ENCODE measurements around the gene TRA2A.
"Not testable (repeated sequence)": the region's sequence is repeated elsewhere in the genome, so short reads cannot be mapped to it uniquely, and the experiment has no call there.

TRA2A gene

GRCh38 chr7:23491502-23491901 lies 40.3 kb downstream of the TRA2A start:
- DNase-seq, result no peak

GRCh38 chr7:23490357-23491135 lies 41.2 kb downstream of the TRA2A start:
- peak; percentile 64 to 68 for DNase-seq

GRCh38 chr7:23488714-23489113 lies 43.1 kb downstream of the TRA2A start:
- not testable (repeated sequence) for DNase-seq

- no peak for DNase-seq
These were observed 44.1 kb downstream of the TRA2A start for GRCh38 chr7:23487670-23488069.

GRCh38 chr7:23486002-23486773 lies 45.6 kb downstream of the TRA2A start:
- no peak for DNase-seq

- no peak for DNase-seq
These were observed 49.1 kb downstream of the TRA2A start for GRCh38 chr7:23482686-23483085.

GRCh38 chr7:23477962-23478866 lies 53.6 kb downstream of the TRA2A start:
- no peak for DNase-seq

GRCh38 chr7:23477157-23477499 lies 54.7 kb downstream of the TRA2A start:
- DNase-seq, result no peak

GRCh38 chr7:23476286-23477156 lies 55.3 kb downstream of the TRA2A start:
- DNase-seq, result no peak

GRCh38 chr7:23475576-23475839 lies 56.3 kb downstream of the TRA2A start:
- DNase-seq, result no peak

GRCh38 chr7:23474829-23475575 lies 56.8 kb downstream of the TRA2A start:
- DNase-seq, result no peak

GRCh38 chr7:23474094-23474828 lies 57.5 kb downstream of the TRA2A start:
- peak; percentile 57 to 75 for DNase-seq

GRCh38 chr7:23473844-23474093 lies 58.0 kb downstream of the TRA2A start:
- no peak for DNase-seq

GRCh38 chr7:23472956-23473843 lies 58.6 kb downstream of the TRA2A start:
- no peak for DNase-seq

GRCh38 chr7:23472556-23472955 lies 59.2 kb downstream of the TRA2A start:
- DNase-seq, result no peak

- no peak for DNase-seq
These were observed 59.7 kb downstream of the TRA2A start for GRCh38 chr7:23472046-23472445.

GRCh38 chr7:23471106-23471859 lies 60.5 kb downstream of the TRA2A start:
- peak in 1 of 2 donors; percentile 30 for DNase-seq

- peak in 1 of 2 donors; percentile 32 for DNase-seq
These were observed 61.3 kb downstream of the TRA2A start, which contains the start of gene IGF2BP3 for GRCh38 chr7:23470330-23471105. Gene IGF2BP3 (minus strand): TSS chr7:23470491. CDS start chr7:23470110, 381 bp downstream.

- no peak for DNase-seq
These were observed 61.9 kb downstream of the TRA2A start for GRCh38 chr7:23469961-23470250.

Data from CD4-positive, alpha-beta T cell treated with Interferon alpha-2 for 1 hour (primary cell).